NB4 (cell line): Measurements from ENCODE around the gene FER.

ENCODE experiments used
- CTCF ChIP-seq: IDR thresholded peaks from one replicate; pipeline ENCODE4 v1.5.1; 2012; ENCODE audit warnings: low read depth, low read length
- POLR2A ChIP-seq: IDR thresholded peaks from 2 replicates; pipeline ENCODE4 v1.6.1; 2011; ENCODE audit warnings: mild to moderate bottlenecking; ENCODE audit not compliant: insufficient read length; ENCODE audit errors: extremely low read depth

GRCh38 chr5:109218818-109219217 lies 471.1 kb downstream of the FER start:
- TF ChIP-seq CTCF (no peak), POLR2A (no peak)
